HL-60/S4 (cell line): ENCODE measurements around the gene ANKZF1.
"Not testable (repeated sequence)": the region's sequence is repeated elsewhere in the genome, so short reads cannot be mapped to it uniquely, and the experiment has no call there.

ENCODE experiments used
- in situ Hi-C: fragments of 300-500 bp; cut with MboI; formaldehyde crosslinking; loops from 2 replicates; pipeline ENCODE4 v1.14.3; 2022; ENCODE audit warnings: low sequenced_read_pairs

Gene ANKZF1, protein sequence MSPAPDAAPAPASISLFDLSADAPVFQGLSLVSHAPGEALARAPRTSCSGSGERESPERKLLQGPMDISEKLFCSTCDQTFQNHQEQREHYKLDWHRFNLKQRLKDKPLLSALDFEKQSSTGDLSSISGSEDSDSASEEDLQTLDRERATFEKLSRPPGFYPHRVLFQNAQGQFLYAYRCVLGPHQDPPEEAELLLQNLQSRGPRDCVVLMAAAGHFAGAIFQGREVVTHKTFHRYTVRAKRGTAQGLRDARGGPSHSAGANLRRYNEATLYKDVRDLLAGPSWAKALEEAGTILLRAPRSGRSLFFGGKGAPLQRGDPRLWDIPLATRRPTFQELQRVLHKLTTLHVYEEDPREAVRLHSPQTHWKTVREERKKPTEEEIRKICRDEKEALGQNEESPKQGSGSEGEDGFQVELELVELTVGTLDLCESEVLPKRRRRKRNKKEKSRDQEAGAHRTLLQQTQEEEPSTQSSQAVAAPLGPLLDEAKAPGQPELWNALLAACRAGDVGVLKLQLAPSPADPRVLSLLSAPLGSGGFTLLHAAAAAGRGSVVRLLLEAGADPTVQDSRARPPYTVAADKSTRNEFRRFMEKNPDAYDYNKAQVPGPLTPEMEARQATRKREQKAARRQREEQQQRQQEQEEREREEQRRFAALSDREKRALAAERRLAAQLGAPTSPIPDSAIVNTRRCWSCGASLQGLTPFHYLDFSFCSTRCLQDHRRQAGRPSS

DNA sequence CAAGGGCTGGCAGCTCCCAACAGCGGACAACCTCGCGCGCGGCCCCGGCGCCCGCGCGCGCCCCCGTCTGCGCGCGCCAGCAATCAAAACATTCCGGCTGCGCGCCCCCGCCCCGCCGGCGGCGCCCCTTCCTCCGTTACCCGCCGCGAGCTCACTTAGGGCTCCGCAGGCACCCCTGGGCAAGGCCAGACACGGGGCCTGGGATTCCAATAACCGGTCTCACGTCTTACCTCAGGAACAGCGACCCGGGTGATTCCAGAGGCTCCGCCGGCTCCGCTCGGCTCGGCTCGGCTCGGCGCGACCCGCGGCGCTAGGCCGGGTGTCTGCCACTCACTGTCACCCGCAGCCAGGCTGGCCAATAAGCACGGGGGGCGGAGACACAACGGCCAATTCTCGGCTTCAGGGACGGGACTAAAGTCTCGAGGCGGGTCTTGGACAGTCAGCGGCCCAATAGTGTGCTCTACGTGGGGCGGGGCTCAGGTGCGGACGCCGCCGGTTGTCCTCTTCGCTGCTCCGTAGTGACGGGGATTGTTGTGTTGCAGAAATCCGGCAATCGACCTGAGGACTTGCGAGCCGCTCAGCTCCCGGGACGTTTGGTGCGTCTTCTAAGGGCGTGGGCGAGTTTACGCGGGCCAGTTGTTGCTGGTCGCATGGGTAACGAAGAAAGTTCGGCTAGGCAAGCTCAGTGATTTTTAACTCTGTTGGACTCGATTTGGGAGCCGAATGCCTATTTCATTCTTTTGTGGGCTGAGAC lies at the start of gene ANKZF1, which contains the start of gene ATG9A:
TSS of gene ANKZF1 (plus strand) at position 502 of the 754 bp plus-strand sequence. CDS start 452 bp downstream, outside the sequence.
TSS of gene ATG9A (minus strand) at position 332 of the 754 bp plus-strand sequence. CDS start 1,612 bp downstream, outside the sequence.
- in situ Hi-C loops, result no loop called here

DNA sequence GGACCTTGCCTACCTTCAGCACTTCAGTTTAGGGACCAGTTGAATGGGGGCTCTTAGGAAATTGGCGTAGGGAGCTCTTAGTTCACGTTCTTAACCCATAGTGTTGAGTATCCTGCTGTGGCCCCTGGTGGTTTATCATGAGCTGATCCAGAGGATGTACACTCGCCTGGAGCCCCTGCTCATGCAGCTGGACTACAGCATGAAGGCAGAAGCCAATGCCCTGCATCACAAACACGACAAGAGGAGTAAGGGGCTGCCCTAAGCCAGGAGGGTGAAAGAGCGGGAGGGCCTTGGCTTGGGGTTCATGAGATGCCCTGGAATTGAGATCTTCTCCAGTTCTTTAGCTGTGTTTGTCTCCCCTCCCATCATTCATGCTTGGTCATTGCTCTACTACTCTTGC lies 48.6 kb upstream of the ANKZF1 start:
- in situ Hi-C loops, result no loop called here

DNA sequence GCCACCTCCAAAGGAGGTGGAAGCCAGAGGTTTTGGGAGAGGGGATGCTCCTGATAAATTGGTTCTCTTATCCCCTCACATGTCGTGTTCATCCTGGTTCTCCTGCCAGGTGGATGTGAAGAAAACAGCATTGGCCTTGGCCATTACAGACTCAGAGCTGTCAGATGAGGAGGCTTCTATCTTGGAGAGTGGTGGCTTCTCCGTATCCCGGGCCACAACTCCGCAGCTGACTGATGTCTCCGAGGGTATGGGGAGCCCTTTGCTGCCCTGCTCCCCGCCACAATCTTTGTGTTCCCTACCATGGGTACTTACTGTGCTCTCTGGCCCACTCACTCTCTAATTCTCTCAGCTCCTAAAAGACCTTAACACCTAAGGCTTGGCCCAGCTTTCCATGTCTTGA lies 48.1 kb upstream of the ANKZF1 start:
- in situ Hi-C loops, result no loop called here

DNA sequence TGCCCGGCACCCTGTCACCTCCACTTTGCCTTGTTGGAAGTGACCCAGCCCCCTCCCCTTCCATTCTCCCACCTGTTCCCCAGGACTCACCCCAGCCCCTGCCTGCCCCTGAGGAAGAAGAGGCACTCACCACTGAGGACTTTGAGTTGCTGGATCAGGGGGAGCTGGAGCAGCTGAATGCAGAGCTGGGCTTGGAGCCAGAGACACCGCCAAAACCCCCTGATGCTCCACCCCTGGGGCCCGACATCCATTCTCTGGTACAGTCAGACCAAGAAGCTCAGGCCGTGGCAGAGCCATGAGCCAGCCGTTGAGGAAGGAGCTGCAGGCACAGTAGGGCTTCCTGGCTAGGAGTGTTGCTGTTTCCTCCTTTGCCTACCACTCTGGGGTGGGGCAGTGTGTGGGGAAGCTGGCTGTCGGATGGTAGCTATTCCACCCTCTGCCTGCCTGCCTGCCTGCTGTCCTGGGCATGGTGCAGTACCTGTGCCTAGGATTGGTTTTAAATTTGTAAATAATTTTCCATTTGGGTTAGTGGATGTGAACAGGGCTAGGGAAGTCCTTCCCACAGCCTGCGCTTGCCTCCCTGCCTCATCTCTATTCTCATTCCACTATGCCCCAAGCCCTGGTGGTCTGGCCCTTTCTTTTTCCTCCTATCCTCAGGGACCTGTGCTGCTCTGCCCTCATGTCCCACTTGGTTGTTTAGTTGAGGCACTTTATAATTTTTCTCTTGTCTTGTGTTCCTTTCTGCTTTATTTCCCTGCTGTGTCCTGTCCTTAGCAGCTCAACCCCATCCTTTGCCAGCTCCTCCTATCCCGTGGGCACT lies 47.1 kb upstream of the ANKZF1 start:
- in situ Hi-C loops, result no loop called here

DNA sequence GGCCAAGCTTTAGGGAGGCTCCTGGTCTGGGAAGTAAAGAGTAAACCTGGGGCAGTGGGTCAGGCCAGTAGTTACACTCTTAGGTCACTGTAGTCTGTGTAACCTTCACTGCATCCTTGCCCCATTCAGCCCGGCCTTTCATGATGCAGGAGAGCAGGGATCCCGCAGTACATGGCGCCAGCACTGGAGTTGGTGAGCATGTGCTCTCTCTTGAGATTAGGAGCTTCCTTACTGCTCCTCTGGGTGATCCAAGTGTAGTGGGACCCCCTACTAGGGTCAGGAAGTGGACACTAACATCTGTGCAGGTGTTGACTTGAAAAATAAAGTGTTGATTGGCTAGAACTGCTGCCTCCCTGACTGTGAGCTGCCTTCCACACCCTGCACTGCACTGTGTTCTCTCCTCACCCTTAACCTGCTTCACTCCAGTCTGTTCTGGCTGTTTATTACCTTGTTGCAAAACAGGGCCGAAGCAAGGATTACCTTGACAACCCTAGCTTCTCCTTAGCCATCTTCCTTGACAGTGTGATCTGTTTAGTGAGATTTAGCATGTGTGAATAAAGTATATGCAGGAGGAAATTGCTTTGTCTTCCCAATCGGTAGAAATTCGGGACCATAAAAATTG lies 46.3 kb upstream of the ANKZF1 start:
- in situ Hi-C loops, result no loop called here

DNA sequence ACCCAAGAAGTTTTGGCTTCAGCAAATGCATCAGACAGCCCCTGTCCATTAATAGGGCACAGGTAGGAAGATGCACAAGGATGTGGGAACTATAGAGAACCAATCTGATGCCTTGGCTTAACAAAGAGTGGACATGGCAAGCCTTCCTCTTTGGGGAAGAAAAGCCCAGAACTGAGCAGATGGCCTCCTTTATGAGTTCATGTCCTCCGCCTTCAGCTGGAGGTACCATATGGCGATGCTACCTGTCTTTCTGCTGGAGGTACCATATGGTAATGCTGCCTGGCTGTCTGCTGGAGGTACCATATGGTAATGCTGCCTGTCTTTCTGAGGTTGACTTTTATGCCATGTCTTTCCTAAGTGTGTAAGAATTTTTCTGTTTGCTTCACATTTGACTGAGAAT lies 45.5 kb upstream of the ANKZF1 start:
- in situ Hi-C loops, result no loop called here

DNA sequence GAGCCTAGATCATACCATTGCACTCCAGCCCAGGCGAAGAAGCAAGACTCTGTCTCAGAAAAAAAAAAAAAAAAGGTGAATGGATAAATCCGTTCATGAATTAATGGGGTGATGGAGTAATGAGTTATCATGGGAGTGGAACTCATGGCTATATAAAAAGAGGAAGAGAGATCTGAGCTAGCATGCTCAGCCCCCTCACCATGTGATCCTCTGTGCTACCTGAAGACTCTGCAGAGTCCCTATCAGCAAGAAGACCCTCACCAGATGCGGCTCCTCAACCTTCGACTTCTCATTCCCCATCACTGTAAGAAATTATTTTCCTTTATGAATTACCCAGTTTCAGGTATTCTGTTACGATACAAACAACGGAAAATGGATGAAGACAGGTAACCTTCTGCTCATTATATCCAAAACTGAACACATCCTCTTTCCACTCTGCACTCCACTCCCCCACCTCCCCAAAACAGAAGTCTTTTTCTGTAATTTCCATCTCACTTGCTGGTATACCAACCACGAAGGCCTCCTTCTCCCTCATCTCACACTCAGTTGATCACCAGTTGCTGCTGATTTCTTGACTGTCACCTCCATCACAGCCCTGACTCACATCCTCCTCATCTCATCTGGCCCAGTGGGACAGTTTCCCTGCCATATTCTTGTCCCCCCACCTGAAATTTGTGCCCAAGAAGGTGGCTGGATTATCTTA lies 42.7 kb upstream of the ANKZF1 start:
- in situ Hi-C loops, result no loop called here

DNA sequence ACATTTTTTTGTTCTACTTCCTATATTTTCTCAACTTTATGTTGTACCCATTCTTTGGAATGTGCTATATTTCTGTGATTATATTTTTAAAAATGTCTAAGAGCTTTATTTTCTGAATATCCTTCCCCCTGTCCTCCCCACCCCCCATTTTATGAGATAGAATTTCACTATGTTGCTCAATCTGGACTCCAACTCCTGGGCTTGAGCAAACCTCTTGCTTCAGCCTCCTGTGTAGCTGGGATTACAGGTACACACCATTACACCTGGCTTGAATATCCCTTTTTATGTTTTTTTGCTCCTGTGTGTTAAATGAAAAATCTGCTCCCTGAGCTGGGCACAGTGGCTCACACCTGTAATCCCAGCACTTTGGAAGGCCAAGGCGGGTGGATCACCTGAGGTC lies 32.2 kb upstream of the ANKZF1 start:
- in situ Hi-C loops, result no loop called here

DNA sequence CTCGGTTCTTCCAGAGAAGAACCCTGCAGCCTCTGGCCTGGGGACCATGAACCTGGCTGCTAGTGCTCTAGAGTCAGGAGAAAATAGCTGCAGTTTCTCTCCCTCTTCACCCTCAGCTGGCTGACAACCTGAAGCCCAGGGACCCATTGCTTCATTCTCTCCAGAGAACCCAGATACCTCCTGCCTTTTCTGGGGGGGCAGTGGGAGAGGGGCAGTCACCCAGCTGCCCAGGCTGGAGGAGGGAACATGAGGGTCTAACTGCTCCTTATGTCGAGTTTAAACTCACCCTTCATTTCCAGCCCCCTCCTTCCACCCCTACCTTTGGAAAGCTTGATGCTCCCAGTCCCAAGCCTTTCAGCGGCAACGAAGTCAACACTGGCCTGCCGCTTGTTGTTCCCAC lies 30.6 kb upstream of the ANKZF1 start:
- in situ Hi-C loops, result no loop called here

DNA sequence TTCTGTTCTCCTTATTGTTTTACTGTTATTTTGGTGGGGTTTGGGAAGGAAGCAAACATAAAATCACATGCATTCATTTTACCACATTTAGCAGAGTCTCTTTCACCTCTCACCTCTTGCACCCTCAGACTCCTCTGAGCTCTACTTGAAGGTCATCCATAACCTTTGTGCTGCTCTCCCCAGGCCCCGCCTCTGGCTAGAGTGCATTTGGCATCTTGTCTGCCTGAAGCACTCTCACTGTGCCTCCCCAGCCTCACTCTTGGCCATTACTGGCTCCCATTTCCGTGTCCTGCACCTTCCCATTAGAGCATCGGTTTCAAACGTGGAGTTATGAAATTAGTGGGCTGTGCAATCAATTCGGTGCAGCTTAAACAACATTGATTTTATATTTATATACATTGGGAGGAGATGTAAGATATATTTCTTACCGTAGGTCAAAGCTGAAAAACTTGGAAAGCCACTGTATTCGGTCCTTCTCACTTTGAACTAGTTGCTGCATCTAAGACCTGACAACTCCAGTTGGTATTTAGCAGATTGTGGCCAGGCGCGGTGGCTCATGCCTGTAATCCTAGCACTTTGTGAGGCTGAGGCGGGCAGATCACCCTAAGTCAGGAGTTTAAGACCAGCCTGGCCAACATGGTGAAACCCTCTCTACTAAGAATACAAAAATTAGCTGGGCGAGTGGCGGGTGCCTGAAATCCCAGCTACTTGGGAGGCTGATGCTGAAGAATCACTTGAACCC lies 30.0 kb upstream of the ANKZF1 start:
- in situ Hi-C loops, result no loop called here

DNA sequence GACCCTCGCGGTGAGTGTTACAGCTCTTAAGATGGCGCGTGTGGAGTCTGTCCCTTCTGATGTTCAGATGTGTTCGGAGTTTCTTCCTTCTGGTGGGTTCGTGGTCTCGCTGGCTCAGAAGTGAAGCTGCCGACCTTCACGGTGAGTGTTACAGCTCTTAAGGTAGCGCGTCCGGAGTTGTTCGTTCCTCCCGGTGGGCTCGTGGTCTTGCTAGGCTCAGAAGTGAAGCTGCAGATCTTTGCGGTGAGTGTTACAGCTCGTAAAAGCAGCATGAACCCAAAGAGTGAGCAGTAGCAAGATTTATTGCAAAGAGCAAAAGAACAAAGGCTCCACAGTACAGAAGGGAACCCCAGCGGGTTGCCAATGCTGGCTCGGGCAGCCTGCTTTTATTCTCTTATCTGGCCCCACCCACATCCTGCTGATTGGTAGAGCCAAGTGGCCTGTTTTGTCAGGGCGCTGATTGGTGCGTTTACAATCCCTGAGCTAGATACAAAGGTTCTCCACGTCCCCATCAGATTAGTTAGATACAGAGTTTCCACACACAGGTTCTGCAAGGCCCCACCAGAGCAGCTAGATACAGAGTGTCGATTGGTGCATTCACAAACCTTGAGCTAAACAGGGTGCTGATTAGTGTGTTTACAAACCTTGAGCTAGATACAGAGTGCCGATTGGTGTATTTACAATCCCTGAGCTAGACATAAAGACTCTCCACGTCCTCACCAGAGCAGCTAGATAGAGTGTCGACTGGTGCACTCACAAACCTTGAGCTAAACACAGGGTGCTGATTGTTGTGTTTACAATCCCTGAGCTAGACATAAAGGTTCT lies 28.9 kb upstream of the ANKZF1 start:
- in situ Hi-C loops, result not testable (repeated sequence)

DNA sequence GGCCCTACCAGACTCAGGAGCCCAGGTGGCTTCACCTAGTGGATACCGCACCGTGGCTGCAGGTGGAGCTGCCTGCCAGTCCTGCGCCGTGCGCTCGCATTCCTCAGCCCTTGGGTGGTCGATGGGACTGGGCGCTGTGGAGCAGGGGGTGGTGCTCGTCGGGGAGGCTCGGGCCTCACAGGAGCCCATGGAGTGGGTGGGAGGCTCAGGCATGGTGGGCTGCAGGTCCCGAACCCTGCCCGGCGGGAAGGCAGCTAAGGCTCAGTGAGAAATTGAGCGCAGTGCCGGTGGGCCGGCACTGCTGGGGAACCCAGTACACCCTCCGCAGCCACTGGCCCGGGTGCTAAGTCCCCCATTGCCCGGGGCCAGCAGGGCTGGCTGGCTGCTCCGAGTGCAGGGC lies 28.3 kb upstream of the ANKZF1 start:
- in situ Hi-C loops, result not testable (repeated sequence)

DNA sequence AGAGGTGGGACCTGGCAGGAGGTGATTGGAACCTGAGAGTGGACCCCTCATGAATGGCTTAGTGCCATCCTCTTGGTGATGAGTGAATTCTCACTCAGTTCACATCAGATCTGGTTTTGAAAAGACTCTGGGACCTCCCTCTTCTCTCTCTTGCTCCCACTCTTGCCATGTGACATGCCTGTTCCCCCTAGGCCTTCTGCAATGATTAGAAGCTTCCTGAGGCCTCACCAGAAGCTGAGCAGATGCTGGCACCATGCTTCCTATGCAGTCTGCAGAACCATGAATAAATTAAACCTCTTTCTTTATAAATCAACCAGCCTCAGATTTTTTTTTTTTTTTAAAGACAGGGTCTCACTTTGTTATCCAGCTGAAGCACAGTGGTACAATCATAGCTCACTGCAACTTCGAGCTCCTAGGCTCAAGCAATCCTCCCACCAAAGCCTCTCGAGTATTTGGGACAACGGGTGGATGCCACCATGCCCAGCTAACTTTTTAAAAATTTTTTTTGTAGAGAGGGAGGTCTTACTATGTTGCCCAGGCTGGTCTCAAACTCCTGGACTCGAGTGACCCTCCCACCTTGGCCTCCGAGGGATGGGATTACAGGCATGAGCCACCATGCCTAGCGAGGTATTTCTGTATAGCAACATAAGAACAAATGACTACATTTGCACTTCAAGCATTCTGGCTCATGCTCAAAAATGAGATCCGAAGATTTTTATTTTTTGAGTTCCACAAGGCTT lies 25.0 kb upstream of the ANKZF1 start:
- in situ Hi-C loops, result no loop called here

DNA sequence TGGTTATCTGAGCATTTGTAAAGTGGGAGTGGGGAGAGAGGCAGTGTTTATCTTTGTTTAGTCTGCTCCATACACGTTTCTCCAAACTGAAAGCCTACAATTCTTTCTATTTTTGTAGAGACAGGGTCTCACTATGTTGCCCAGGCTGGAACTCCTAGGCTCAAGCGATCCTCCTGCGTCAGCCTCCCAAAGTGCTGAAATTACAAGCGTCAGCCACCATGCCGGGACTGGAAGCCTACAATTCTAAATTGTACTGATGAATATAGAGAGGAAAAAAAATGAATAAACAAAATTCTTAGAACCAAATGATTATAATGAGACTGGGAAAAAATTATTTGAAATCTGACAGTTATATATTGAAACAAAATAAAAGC lies 24.5 kb upstream of the ANKZF1 start:
- in situ Hi-C loops, result no loop called here

DNA sequence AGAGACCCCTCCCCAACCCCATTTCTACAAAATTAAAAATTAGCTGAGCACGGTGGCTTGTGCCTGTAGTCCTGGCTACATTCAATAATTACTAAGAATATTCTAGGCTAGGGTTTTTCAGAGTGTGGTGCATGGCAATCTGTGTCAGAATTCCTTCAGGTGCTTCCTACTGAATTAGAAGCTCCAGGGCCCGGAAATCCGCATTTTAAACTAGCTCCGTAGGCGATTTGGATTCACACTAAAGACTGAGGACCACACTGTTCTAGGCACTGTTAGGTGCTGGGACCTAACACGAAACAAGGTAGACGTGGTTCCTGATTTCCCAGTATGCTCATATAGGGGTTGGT lies 23.7 kb upstream of the ANKZF1 start:
- in situ Hi-C loops, result no loop called here

DNA sequence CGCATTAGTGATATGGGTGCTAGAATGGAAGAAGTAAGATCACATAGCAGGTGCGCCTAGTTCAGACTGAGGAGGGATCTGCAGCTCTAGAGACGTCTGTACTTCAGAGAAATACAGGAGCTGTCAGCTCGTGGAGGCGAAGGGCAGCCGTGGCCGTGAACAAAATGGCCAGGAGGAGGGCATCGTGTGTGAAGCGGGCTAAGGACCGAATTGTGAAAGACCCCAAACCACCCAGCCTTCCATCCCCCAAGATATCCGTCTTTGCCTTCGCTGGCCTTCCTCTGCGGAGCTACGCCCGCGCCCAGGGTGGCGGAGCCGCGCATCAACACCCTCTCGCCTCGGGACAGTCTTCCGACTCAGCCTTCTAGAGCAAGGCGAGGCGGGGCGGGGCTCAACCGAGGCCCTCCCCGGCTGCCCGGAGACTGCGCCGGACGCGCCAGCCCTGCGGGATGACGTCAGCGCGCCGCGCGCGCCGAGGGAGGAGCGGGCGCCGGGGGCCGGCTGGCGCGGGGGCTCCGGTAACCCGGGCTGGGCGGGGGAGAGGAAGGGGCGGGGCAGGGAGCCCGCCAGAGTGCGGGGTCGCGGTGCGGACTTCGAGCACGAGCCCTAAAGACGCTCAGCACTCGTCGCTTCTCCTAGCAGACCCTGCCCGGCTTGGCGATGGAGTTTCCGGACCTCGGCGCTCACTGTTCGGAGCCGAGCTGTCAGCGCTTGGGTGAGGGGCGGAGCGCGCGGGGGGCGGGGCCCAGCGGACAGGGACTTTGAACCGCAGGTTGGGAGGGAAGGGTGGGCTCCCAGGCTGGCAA lies 23.1 kb upstream of the ANKZF1 start, which contains the start of gene ZFAND2B:
TSS of gene ZFAND2B (plus strand) at position 455 of the 806 bp plus-strand sequence. CDS start at position 661, 206 bp downstream.
- in situ Hi-C loops, result no loop called here
